ENCODE measurements around the gene PTPRK. TPM values are rescaled to one million over a fixed set of nuclear protein-coding genes. Genes with fewer than 3 reads are reported as not detected.

Gene PTPRK
- total and polyA plus RNA-seq, 10 of the 15 experiments (the other 5 are each of a cell fraction or from before 2014, with no cell fraction given) = 0.23 to 1.9 (median 0.55) TPM

DNA sequence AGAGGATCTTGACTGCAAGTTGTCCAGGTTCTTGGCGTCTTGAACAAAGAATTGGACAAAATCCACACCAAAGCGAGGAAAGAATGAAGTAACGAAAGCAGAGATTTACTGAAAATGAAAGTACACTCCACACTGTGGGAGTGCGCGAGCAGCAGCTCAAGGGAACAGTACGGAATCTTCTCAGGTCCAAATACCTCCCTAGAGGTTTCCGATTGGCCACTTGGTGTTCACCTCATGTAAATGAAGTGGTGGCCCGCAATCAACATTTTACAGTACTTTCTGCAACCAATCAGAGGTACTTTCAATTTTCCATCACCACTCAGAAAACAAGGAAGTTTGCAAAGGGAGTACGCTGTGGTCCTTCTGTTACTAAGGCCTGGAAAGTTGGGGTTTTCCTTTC is 122.4 kb downstream of the PTPRK start:
- ChIA-PET CTCF (no interaction called here), RAD21 (ENCODE audit: unreplicated experiment) (no interaction called here)
- TF ChIP-seq HSF1 (IDR thresholded peaks at IDR 0.05; ENCODE audit: low read depth, low read length) = no peak
- TF ChIP-seq HCFC1 (IDR thresholded peaks at IDR 0.05; ENCODE audit: low read length) = no peak
- TF ChIP-seq, protein P1, sequence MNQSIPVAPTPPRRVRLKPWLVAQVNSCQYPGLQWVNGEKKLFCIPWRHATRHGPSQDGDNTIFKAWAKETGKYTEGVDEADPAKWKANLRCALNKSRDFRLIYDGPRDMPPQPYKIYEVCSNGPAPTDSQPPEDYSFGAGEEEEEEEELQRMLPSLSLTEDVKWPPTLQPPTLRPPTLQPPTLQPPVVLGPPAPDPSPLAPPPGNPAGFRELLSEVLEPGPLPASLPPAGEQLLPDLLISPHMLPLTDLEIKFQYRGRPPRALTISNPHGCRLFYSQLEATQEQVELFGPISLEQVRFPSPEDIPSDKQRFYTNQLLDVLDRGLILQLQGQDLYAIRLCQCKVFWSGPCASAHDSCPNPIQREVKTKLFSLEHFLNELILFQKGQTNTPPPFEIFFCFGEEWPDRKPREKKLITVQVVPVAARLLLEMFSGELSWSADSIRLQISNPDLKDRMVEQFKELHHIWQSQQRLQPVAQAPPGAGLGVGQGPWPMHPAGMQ (IDR thresholded peaks at IDR 0.05; ENCODE audit: borderline replicate concordance) = no peak
- TF ChIP-seq TCF12 (IDR thresholded peaks at IDR 0.05; ENCODE audit: low read depth, low read length) = no peak
- TF ChIP-seq ZZZ3 (IDR thresholded peaks at IDR 0.05; ENCODE audit: control insufficient read depth, insufficient read length, low read depth) = no peak
- no peak for TF ChIP-seq PAX8 (IDR thresholded peaks at IDR 0.05)
- TF ChIP-seq NFIC (IDR thresholded peaks at IDR 0.05; ENCODE audit: low read depth, low read length) = no peak
- no peak for TF ChIP-seq TBL1XR1 (IDR thresholded peaks at IDR 0.05; ENCODE audit: low read depth, low read length)
- TF ChIP-seq, protein P2, sequence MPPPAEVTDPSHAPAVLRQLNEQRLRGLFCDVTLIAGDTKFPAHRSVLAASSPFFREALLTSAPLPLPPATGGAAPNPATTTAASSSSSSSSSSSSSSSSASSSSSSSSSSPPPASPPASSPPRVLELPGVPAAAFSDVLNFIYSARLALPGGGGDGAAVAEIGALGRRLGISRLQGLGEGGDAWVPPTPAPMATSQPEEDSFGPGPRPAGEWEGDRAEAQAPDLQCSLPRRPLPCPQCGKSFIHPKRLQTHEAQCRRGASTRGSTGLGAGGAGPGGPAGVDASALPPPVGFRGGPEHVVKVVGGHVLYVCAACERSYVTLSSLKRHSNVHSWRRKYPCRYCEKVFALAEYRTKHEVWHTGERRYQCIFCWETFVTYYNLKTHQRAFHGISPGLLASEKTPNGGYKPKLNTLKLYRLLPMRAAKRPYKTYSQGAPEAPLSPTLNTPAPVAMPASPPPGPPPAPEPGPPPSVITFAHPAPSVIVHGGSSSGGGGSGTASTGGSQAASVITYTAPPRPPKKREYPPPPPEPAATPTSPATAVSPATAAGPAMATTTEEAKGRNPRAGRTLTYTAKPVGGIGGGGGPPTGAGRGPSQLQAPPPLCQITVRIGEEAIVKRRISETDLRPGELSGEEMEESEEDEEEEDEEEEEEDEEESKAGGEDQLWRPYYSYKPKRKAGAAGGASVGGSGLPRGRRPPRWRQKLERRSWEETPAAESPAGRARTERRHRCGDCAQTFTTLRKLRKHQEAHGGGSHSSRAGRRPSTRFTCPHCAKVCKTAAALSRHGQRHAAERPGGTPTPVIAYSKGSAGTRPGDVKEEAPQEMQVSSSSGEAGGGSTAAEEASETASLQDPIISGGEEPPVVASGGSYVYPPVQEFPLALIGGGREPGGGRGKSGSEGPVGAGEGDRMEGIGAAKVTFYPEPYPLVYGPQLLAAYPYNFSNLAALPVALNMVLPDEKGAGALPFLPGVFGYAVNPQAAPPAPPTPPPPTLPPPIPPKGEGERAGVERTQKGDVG (CRISPR knock-in tag; IDR thresholded peaks at IDR 0.05) = no peak
- TF ChIP-seq RAD51 (IDR thresholded peaks at IDR 0.05) = no peak
- TF ChIP-seq IRF4 (IDR thresholded peaks at IDR 0.05; ENCODE audit: low read depth, low read length) = no peak
- TF ChIP-seq SRF (IDR thresholded peaks at IDR 0.05; ENCODE audit: low read depth in 2 of 2, low read length in 2 of 2) = no peak
- TF ChIP-seq CEBPB (IDR thresholded peaks at IDR 0.05; ENCODE audit: borderline replicate concordance in 1 of 2, low read depth in 2 of 2, low read length in 2 of 2) = no peak
- TF ChIP-seq ESRRA (IDR thresholded peaks at IDR 0.05; ENCODE audit: low read length) = no peak
- no peak for TF ChIP-seq YBX1 (IDR thresholded peaks at IDR 0.05)
- TF ChIP-seq NRF1 (conservative IDR thresholded peaks at IDR 0.05; ENCODE audit: low read depth, low read length) = no peak
- TF ChIP-seq ATF3 (IDR thresholded peaks at IDR 0.05; ENCODE audit: borderline replicate concordance, extremely low read depth, low read depth, low read length) = no peak
- TF ChIP-seq BHLHE40 (IDR thresholded peaks at IDR 0.05; ENCODE audit: borderline replicate concordance in 1 of 2, low read depth in 2 of 2, low read length in 1 of 2) = no peak

More for the DNA sequence above, 122.4 kb downstream of the PTPRK start:
- intact Hi-C loops (cut with micrococcal nuclease; ENCODE audit: unreplicated experiment) = no loop called here
- Histone ChIP-seq H3K4me2 (ENCODE audit: control insufficient read depth, insufficient read depth) (no peak overlapping the region), H3K4me1 (ENCODE audit: control insufficient read depth, insufficient read depth, low read length) (no peaks in the 10 kb centered on the region), H3K4me3 (no peak overlapping the region), H3K9me3 (replicated peaks; ENCODE audit: control insufficient read depth, insufficient read depth, low read length) (no peaks in the 10 kb centered on the region), H3K36me3 (ENCODE audit: control insufficient read depth in 2 of 2, insufficient read depth in 2 of 2, low read length in 1 of 2) (no peaks in the 10 kb centered on the region), H3K27ac (ENCODE audit: control insufficient read depth, insufficient read depth) (no peak overlapping the region), H2AFZ (ENCODE audit: control insufficient read depth, low read depth, low read length) (no peak overlapping the region), H3K27me3 (replicated peaks in 1 of 2; ENCODE audit: control insufficient read depth in 2 of 2, insufficient read depth in 2 of 2, low read length in 1 of 2) (no peaks in the 10 kb centered on the region), H3K79me2 (ENCODE audit: control insufficient read depth, insufficient read depth, low read length) (no peaks in the 10 kb centered on the region), H4K20me1 (ENCODE audit: control insufficient read depth, insufficient read depth) (no peaks in the 10 kb centered on the region), H3K9ac (ENCODE audit: control insufficient read depth, insufficient read depth, low read length) (no peak overlapping the region)
- ChIA-PET POLR2A (no interaction called here), SMC1A (ENCODE audit: uncharacterized antibody, unreplicated experiment) (no interaction called here)
- BruUV-seq (replicated peaks) = no TSS peak
- ATAC-seq = no peak
- no peak for DNase-seq (ENCODE audit: low read depth, low spot score)
- in situ Hi-C loops (cut with MboI) = no loop called here
- 82% methylated on average over 9 of the region's 9 CpGs for WGBS (ENCODE audit: insufficient coverage, insufficient replicate concordance, low lambda C conversion rate, missing lambda C conversion rate)
- no peak for FAIRE-seq

Data from GM12878 (cell line).